Measurements from ENCODE around the gene TMEM117.

DNA sequence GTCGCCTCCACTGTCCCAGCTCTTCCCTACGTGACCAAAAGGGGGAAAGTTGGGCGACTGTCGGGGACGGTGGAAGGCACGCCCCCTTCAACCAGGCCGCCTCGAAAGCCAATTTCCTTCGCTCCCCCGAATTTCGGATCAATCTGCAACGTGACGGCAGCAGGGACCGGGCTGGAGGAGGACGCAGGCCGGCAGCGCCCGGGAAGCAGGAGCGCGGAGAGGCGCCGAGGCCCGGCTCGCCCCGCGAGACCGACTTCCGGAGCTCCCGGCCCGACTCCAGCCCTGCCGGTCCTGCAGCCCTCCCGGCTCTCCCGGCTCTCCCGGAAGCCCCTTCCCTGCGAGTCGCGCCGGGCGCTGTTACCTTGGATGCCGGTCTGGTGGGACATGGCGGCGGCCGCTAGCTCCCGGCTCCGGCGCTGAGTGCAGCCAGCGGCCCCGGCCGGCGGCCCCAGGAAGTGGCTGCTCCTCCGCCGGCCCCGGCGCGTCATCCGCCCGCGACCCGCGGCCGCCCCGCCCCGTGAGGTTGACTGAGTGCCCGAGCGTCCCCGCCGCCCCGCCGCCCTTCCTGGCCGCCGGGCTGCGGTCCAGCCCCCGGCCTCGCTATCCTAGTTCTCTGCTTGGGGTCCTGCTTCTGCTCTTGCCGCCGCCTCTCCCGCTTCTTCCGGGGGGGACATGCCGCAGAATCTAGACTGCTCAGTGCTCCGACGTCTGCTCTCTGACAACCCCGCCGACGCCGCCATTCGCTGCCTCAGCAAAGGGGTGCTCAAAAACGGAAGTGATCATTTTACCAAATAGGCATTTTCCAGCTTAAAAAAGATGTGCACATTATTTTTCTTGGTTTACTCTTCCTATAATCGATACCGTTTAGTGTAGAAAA is 29.8 kb upstream of the TMEM117 start, which contains the start of gene TWF1:
- TF ChIP-seq, protein P1, sequence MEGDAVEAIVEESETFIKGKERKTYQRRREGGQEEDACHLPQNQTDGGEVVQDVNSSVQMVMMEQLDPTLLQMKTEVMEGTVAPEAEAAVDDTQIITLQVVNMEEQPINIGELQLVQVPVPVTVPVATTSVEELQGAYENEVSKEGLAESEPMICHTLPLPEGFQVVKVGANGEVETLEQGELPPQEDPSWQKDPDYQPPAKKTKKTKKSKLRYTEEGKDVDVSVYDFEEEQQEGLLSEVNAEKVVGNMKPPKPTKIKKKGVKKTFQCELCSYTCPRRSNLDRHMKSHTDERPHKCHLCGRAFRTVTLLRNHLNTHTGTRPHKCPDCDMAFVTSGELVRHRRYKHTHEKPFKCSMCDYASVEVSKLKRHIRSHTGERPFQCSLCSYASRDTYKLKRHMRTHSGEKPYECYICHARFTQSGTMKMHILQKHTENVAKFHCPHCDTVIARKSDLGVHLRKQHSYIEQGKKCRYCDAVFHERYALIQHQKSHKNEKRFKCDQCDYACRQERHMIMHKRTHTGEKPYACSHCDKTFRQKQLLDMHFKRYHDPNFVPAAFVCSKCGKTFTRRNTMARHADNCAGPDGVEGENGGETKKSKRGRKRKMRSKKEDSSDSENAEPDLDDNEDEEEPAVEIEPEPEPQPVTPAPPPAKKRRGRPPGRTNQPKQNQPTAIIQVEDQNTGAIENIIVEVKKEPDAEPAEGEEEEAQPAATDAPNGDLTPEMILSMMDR (IDR thresholded peaks at IDR 0.05; ENCODE audit: extremely low read depth in 1 of 2, insufficient read depth in 1 of 2, low read depth in 1 of 2, low read length in 2 of 2): peak; percentile 18 to 48
- TF ChIP-seq POLR2A (IDR thresholded peaks at IDR 0.05; ENCODE audit: low read depth, low read length) (peak; percentile 94), EZH2 (IDR thresholded peaks at IDR 0.05; ENCODE audit: borderline replicate concordance, low read depth, low read length, severe bottlenecking) (no peak), JUN (IDR thresholded peaks at IDR 0.05; ENCODE audit: borderline replicate concordance, insufficient read depth, insufficient read length, low read depth) (no peak), FOS (IDR thresholded peaks at IDR 0.05; ENCODE audit: borderline replicate concordance, insufficient read depth, low read length) (no peak), MYC (IDR thresholded peaks at IDR 0.05; ENCODE audit: low read depth, low read length) (no peak), POLR2AphosphoS5 (IDR thresholded peaks at IDR 0.05; ENCODE audit: insufficient read depth, low read depth, low read length) (peak; percentile 97), GATA2 (IDR thresholded peaks at IDR 0.05; ENCODE audit: insufficient read depth, insufficient read length, low read depth, low read length) (no peak)
- TF ChIP-seq, protein P2, sequence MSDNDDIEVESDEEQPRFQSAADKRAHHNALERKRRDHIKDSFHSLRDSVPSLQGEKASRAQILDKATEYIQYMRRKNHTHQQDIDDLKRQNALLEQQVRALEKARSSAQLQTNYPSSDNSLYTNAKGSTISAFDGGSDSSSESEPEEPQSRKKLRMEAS (IDR thresholded peaks at IDR 0.05; ENCODE audit: insufficient read depth, insufficient read length): no peak

Data from endothelial cell of umbilical vein (primary cell).